CD4-positive, alpha-beta T cell treated with Interferon gamma for 1 hour (primary cell): Measurements from ENCODE around the gene ACTRT3.

ENCODE experiments used
- DNase-seq: peaks from one replicate; pipeline ENCODE4 v3.0.0-alpha.2; 2020

ACTRT3 gene

DNA sequence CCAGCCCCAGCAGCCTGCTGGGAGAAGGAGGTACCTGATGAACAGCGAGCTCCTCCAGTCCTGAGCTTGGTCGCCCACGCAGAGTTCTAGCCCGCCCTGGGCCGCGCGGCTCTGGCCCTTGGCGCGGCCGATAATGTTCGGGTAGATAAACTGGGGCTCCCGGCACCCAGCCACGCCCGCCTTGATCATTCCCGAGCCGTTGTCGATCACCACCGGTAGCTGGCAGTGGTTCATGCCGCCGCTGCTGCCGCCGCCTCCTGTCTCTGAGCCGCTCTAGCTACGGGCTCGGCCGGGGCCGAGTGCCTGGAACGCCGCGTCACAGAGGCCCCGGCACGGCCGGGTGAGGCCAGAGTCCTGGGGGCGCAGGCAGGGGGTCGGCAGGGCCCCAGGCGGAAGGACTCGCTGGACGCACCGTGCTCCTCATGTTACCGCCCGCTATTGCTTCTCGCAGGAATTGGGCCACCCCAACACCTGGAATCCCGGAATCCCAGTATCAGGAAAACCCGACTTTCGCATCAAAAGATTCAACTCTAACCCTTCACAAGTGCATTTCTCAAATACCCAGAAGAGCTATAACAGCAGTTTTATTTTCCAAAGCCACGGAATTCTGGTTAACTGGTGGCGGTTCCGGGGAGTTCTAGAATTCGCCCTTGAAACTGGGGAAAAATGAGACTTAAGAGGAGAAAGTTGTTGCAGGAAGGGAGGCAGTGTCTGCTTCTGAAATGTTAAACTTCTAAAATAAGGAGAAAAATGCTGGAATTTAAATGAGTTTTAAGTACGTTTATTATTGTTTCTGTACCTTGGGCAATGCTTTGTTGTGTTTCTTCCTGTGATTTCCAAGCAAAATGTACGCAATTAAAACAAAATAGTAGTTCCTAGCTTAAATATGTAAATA is at the start of gene ACTRT3:
ACTRT3 (minus strand) TSS at position 275 of the 895 bp plus-strand sequence; CDS start at position 234, 41 bp downstream.
- peak; percentile 65 for DNase-seq

DNA sequence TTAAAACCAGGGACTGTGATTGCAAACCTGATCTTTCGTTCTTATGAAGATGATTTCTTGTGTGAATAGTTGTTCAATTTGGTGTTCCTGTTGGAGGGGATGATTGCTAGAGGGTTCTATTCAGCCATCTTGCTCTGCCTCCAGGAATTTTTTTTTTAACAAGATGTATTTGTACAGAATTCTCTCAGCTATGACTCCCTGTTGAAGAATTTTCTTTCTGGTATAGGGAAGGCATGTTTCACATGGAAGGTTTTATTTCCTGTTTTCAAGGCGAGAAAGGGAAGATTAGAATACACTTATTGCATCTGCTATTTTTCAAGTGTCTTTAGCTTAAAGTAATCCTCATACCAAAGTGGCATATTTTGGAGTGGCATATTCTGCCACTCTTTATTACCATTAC is 49.0 kb upstream of the ACTRT3 start:
- no peak for DNase-seq

DNA sequence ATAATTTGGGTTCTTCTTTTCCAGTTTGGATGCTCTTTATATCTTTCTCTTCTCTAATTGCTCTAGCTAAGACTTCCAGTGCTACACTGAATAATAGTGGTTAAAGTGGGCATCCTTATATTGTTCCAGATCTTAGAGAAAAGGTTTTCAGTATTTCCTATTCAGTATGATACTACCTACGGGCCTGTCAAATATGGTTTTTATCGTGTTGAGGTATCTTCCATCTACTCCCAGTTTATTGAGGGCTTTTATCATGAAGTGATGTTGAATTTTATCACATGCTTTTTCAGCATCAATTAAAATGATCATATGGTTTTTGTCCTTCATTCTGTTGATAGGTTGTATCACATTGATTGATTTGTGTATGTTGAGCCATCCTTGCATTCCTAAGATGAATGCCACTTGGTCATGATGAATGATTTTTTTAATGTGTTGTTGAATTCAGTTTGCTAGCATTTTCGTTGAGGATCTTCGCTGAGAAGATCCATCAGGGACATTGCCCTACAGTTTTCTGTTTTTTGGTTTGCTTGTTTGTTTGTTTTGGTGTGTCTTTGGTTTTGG is 46.3 kb upstream of the ACTRT3 start:
- DNase-seq, result no peak

DNA sequence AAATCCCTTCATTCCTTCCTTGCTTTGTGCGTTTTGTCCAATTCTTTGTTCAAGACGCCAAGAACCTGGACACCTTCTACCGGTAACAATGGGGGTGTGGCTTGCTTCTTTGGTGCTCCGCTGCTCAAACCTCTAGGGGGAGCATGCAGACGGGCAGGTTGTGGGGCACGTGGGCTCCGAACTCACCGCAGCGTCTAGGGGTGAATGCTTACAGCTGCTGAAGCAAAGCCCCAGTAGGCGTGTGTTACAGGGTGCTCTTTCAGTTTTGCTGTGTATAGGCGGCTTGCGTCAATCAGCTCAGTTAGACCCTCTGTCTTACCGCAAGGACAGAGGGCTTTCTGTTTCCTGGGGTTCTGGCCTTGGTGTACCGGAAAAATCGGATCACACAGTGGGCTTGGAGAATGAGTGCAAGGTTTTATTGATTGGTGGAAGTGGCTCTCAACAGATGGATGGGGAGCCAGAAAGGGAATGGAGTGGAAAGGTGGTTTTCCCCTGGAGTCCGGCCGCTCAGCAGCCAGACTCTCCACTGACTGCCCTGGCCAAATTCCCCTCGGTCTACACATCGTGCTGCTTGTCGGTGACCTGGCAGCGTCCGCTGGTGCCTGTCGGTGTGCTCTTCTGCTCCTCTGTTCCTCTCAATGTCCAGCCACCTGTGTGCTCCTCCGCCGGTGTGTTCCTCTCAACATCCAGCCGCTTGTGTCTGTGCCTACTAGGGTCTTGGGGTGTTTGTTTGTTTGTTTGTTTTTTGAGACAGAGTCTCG is 44.6 kb upstream of the ACTRT3 start:
- peak; percentile 84 for DNase-seq

DNA sequence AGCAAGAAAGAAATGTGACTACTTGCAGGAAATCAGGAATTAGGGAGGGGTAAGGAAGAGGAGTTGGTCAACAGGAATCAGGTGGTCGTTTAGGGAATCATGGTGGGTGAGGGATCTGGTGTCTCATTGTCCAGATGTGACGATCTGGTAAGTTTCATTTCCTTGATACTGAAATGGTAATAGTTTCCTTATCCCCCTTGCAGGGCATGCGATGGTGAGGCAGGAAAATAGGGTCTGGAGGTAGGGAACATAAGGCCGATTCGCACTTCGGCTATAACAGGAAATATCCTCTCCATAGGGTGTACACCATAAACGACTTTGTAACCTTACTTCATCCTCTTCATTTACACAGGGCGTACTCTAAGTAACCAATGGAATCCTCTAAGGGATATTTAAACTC is 43.9 kb upstream of the ACTRT3 start:
- DNase-seq, result no peak

DNA sequence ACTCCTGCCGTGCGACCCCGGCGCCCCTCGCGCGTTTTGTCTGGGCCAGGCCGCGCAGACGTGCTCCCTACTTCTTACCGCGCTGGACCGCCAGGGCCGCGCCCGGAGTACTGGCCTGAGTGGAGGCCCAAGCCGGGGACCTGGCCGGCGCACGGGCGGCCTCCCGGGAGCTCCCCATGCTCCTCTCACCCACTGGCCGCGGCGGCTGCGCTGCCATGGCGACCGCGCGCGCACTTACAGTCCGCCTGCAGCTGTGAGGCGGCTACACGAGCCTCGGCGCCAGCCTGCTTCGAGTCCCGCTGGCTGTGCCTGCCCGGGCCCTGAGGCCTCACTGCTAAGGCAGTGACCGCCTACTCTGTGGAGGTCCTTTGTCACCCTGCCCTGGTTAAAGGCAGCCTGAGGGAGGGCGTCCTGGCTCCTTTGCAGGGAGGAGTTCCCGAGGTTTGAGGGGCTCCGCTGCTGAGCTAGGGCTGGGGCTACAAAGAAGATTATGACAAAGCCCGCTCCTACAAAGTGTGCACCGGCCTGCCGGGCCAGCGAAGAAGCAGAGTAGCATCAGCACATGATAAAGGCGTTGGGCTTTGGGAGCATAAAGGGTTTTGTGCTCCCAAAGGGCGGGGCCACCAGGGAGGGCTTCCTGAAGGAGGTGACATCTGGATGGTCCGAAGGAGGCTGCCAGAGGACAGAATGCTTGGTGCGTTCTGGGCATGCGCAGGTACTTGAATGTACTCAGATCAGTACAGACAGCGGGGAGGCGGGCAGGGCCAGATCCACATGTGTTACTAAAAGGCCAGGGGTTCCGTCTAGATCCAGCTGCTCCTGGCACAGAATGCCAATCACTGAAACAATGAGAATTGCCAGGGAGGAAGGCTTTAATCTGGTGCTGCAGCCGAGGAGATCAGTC is 43.2 kb upstream of the ACTRT3 start, which contains the start of the genes LRRC34 and LRRIQ4:
LRRC34 (minus strand) TSS at position 573 of the 904 bp plus-strand sequence; CDS start at position 217, 356 bp downstream.
LRRIQ4 (plus strand) TSS at position 539 of the 904 bp plus-strand sequence. CDS start 9,052 bp downstream, outside the sequence.
- DNase-seq, result peak; percentile 69

DNA sequence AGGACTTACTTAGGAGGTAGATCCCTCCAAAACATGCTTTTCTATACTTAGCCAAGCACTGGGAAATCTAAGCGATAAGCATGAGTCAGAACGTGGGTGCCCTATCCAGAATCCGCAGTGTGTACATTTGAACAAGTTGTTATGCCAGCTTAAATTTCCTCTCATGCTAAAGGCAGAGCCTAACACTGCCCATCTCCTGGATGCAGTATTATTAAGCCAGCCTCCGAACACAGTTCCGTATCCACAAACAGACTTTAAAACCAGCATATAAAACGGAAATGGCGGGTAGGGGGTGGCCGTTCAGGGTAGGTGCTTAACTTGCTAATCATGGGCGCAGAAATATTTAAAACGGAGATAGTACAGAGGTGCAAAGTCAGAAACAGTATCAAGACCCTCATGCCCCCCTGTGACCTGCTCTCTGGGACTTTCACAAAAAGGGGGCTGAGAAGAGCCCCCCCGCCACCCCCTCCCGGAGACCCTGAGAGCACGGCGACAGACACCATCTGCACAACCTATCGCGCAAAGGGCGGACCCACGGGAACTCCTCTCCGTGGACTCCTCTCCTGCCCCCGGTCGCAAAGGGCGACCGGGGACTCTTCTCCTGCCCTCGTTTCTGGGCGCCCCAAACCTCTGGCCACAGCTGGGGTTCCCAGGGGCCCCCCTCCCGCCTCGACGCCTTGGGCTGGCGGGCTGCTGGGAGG is 42.4 kb upstream of the ACTRT3 start:
- no peak for DNase-seq

DNA sequence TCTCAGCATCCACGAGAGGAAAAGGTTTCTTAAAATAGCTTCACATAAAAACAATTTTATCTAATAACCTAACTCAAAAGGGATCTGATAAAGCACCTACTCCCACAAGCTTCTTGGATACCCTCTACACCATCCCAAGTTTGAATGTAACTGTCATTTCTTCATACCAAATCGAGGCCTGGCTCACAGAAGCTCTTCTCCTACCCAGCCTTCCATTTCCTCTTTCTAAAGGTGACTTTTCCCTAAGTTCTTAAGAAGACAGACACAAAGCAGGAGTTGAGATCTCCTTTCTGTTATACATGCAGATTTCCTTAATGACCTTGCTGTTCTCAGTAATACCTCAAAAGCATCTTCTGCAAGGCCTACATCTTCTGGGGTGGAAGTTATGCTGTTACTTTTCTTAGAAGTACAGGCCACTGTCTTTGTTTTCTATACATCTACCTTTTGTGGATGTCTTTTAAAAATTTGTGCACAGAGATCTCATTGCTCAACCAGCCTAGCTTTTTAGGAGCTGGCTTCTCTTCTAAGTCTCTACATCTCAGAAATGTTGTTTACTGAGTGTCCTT is 40.0 kb upstream of the ACTRT3 start:
- DNase-seq, result no peak

DNA sequence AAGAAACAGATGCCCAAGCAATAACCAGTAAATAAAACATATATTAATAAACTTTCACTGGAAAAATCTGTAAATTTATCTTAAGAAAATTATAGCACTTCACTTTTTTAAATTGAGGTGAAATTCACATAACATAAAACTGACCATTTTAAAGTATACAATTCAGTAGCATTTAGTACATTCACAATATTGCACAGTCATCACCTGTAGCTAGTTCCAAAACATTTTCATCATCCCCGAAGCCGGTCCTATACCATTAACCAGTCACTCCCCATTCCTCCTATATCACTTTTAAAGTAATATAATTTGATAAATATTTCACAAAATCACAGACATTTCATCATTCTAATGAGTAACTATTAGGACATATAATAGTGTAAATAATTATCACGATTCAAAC is 35.3 kb upstream of the ACTRT3 start:
- DNase-seq, result no peak

DNA sequence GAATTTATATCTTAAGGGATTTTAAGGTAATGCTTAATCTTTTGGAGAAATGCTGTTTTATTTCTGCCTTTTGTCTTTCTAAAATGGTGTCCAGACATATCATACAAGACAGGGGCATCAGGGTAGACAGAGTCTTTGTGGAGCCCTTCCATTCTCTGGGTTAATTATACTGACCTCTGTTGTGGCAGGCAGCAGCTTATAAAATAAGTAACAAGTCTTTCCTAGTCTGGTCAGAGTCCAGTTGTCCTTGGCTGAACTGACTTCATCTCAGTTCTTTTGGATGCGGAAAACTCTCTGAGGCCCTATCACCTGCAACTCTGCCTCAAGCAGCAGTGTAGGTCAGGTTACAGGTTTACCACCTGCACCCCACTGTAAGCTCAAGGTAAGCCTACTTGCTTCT is 23.0 kb upstream of the ACTRT3 start:
- DNase-seq, result no peak

DNA sequence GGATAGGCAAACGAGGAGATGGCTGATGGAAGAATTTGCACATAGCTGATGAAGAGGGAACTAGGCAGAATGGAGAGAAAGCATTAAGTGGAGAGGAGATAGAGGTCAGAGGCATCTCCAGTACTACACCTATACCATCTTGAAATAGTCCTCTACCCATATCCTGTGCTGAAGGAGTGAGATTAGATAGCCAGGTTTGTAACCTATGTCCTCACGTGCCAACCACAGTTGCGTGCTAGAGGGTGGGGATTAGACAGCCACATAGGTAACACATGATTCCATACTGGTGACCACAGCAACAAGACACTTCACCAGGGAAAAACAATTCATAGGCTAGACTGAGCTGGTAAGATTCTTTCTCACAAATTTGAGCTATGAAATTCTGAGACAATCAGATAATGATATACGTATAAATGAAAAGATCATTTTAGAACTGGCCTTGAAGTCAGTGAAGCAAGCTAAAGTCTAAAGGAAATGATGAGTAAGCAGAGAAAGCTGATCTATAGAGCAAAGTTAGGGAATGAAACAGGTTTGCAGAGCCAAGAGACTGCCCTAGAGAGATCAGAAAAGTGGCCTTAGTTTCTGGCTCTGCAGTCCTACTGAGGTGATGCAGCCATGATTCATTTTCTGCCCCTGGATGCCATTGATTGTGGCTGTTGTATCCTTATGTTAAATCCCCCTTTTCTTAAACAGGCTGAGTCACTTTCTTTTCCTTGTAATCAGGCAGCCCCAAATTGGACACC is 21.5 kb upstream of the ACTRT3 start:
- no peak for DNase-seq

DNA sequence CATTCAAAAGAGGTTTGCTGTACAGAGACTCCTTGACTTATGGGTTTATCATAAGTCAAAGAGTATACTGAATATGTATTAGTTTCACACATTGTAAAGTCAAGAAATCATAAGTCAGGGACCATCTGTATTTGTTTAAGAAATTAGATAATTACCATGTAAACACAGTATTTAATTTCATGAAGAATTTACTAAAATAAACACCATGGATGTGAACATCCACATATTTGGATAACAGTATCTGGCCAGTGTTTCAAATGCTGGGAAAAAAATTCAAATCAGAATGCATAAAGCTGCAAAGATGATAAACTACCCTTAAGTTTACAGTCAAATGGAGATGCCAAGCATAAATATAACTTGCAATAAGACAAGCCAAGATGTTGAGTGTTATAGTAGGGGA is 20.9 kb upstream of the ACTRT3 start:
- no peak for DNase-seq

DNA sequence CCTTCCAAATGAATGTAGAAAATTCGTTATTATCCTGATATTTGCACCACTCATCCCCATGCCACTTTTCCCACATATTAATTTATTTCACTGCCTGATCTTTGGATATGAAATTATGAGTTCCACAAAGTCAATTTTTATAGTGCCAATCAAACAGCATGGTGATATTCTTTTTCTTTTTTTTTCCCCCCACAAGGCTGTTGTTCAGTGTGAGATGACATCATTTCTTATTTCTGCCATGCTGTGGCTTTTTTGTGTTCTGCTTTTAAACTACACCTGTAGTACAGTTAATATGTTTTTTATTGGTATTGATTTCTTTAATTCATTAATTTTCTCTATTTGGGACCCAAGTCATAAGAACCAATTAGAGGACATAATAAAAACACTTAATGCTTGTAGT is 18.4 kb upstream of the ACTRT3 start:
- no peak for DNase-seq

DNA sequence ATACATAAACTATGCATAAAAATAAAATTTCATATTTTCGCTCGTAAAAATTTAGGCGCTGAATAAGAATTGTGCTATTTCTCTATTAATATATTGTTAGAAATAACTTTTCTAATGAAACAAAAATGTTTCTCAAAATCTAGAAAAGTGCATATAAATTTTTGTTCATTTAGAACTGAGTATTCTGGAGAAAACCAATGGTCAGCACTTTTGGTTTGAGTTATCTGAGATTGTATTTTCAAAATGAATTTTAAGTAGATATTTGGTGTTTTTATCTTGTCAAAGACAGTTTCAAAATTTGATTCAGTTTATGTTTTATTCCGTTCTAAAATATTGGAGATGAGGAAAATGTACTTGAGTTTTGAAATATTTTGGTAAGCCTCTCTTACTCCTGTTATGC is 17.8 kb upstream of the ACTRT3 start:
- no peak for DNase-seq

DNA sequence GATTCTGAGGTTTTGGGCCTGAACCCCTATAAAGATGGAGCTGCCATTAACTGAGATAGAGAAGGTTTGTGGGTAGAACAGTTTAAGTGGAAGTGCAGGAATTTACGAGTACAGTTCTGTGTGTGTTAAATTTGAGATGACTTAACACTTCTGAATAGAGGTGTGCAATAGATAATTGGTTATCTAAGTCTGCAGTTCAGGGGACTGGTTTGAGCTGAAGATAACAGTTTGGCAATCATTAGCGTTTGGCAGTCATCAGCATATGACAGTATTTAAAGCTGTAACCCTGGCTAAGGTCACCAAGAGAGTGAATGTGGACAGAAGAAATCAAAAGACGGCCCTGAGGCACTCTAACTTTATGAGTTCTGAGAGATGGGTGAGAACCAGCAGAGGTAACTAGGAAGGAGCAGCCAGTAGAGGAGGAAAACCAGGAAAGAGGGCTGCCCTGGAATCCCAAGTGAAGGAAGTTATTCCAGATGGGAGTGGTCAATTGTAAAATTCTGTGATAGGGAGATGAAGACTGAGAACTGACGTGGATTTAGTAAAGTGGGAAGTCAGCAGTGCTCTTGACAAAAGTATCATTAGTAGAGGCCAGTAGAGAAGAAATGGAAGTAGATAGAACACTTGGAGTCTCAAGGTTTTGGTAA is 12.0 kb upstream of the ACTRT3 start:
- DNase-seq, result no peak

DNA sequence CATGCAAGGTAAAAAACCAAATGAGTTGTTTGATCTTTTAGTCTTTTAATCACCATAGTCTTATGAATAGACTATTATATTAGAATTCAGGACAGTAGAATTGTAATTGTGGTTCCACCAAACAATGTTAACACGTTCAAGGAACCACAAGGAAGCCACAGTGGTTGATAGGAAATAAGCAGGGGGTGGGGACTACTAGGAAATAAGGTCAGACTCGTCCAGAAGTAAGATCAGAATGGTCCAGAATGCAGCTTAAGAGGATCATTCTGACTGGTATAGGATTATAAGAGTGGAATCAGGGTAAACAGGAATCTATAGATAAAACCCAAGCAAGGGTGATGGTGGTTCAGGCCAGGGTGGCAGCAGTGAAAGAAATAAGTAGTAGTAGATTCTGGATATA is 11.4 kb upstream of the ACTRT3 start:
- no peak for DNase-seq

DNA sequence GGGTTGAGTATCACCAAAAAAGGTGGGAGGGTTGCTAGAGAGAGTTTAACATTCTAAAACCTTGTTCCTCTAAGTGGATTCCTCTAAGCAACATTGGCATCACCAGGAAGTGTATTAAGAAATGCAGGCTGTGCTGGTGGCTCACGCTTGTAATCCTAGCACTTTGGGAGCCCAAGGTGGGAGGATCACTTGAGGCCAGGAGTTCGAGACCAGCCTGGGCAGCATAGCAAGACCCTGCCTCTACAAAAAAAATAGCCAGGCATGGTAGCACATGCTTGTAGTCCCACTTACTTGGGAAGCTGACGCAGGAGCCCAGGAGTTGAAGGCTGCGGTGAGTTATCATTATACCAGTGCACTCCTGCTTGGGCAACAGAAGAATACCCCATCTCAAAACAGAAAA is 8.5 kb upstream of the ACTRT3 start:
- no peak for DNase-seq

DNA sequence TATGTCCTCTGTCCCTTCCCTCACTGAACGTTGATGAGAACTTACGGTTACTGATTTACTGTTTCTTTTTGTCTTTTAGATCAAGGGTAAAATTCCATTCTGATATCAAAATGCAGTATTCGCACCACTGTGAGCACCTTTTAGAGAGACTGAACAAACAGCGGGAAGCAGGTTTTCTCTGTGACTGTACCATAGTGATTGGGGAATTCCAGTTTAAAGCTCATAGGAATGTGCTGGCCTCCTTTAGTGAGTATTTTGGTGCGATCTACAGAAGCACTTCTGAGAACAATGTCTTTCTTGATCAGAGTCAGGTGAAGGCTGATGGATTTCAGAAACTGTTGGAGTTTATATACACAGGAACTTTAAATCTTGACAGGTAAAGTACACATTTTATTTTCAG is 4.8 kb upstream of the ACTRT3 start:
- DNase-seq, result no peak

DNA sequence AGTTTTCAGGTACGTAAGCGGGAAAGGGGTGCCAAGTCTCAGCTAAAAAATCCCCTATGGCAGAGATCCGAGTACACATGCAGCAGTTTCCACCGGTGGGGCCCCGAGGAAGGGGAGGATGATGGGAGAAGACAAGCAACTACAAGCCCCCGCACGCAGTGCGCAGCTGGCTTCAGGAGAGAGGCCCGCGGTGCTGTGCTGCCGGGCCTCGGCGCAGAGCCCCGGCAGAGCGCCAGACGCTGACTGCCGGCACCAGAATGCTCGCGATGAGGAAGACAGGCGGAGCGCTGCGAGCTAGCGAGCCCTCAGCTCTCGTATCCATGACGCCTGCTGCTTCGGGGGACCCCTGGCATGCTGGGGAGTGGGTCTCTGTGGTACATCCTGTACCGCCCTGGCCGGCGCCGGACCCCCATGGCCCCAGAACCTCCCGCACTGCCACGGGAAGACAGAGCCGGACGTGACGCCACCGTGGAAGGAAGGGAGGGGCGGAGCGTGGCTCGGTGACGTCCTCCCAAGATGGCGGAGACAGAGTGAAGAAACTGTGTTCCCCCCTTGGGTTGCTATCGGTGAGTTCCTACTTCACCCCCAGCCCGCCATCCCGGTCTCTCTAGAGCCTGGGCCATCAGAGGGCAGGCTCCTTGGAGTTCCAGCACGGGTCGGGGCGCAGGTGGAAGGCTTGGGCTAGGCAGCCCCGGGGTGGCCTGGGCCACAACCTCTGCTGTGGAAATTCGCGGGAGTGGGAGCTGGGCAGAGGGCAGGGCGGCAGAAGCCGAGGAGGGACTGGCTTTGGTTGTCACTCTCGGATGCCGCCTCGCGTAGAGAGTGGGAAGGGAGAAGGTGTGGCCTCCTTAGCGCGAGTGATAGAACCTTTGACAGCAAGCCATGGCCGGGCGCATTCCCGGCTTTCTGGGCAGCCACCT is 3.8 kb upstream of the ACTRT3 start, which contains the start of gene MYNN:
MYNN (plus strand) TSS at position 500 of the 920 bp plus-strand sequence. CDS start 900 bp downstream, outside the sequence.
- peak; percentile 90 for DNase-seq
